WTC11 (cell line): Measurements from ENCODE around the gene PREX1. TPM values are rescaled to one million over a fixed set of nuclear protein-coding genes. Genes with fewer than 3 reads are reported as not detected.
A peak's percentile ranks its signal among the peaks of the same experiment; 100 is the strongest.
"Not testable (repeated sequence)": the region's sequence is repeated elsewhere in the genome, so short reads cannot be mapped to it uniquely, and the experiment has no call there.

Experiments
- ATAC-seq: fragments of 200-7000 bp; cut with Tn5 transposase; 2 replicates; pipeline ENCODE4 v1.10.0; 2021; ENCODE audit warnings: mild to moderate bottlenecking, moderate library complexity
- CTCF ChIA-PET: fragments of 300-600 bp; sonication (Branson Sonifier 250); formaldehyde crosslinking; loops from one replicate; lab custom pipeline; 2021; ENCODE audit warnings: antibody characterized with exemption; lab: Charles Lee
- POLR2A ChIA-PET: fragments of 350-600 bp; sonication (Branson Sonifier 250); formaldehyde crosslinking; loops from one replicate; lab custom pipeline; 2021; ENCODE audit warnings: antibody characterized with exemption; lab: Charles Lee
- DNase-seq: peaks from one replicate; pipeline ENCODE4 v3.0.0; 2021; ENCODE audit warnings: low spot score
- H3K27ac Mint-ChIP-seq: 2 replicates; pipeline ENCODE4 v1.8.0; 2021; ENCODE audit warnings: mixed read lengths
- H3K27me3 Mint-ChIP-seq: 2 replicates; pipeline ENCODE4 v1.8.0; 2021; ENCODE audit warnings: low read depth, mild to moderate bottlenecking, moderate library complexity, mixed read lengths
- H3K36me3 Mint-ChIP-seq: 2 replicates; pipeline ENCODE4 v1.8.0; 2021; ENCODE audit warnings: mixed read lengths
- H3K4me1 Mint-ChIP-seq: 2 replicates; pipeline ENCODE4 v1.8.0; 2022; ENCODE audit warnings: mixed read lengths
- H3K4me3 Mint-ChIP-seq: 2 replicates; pipeline ENCODE4 v1.8.0; 2021; ENCODE audit warnings: mild to moderate bottlenecking, moderate library complexity, mixed read lengths
- H3K9me3 Mint-ChIP-seq: 2 replicates; pipeline ENCODE4 v1.8.0; 2021; ENCODE audit warnings: mixed read lengths
- ETV6 ChIP-seq: sonication (generic); formaldehyde crosslinking; IDR thresholded peaks from 2 replicates; pipeline ENCODE4 v1.8.1; 2022; ENCODE audit warnings: mild to moderate bottlenecking, missing genetic modification reagents
- JUN ChIP-seq: sonication (generic); formaldehyde crosslinking; IDR thresholded peaks from 2 replicates; pipeline ENCODE4 v1.8.0; 2023; ENCODE audit warnings: mild to moderate bottlenecking, missing genetic modification reagents
- NFYB ChIP-seq: sonication (generic); formaldehyde crosslinking; conservative IDR thresholded peaks from 2 replicates; pipeline ENCODE4 v1.8.0; 2022; ENCODE audit warnings: low read depth, missing genetic modification reagents
- ZNF396 ChIP-seq: fragments of 250-450 bp; sonication (Bioruptor Pico); IDR thresholded peaks from 2 replicates; pipeline ENCODE4 v1.8.0; 2021; ENCODE audit warnings: mild to moderate bottlenecking, moderate library complexity, borderline replicate concordance
- total RNA-seq: library from RNA; stranded (reverse); gene quantifications from 3 replicates; pipeline ENCODE4 v1.2.3, GENCODE V29; 2021
- TF ChIP-seq, protein P1 (sequence below): sonication (generic); formaldehyde crosslinking; IDR thresholded peaks from 2 replicates; pipeline ENCODE4 v1.8.0; 2022; ENCODE audit warnings: mild to moderate bottlenecking, missing genetic modification reagents
- TF ChIP-seq, protein P2 (sequence below): sonication (generic); formaldehyde crosslinking; IDR thresholded peaks from 2 replicates; pipeline ENCODE4 v1.8.1; 2023; ENCODE audit warnings: mild to moderate bottlenecking, missing genetic modification reagents, moderate library complexity
- TF ChIP-seq, protein P3 (sequence below): fragments of 250-450 bp; sonication (Bioruptor Pico); conservative IDR thresholded peaks from 2 replicates; pipeline ENCODE4 v1.9.0; 2021; ENCODE audit warnings: mild to moderate bottlenecking

The PREX1 gene
- total RNA-seq, 1 experiment from 2014 or later: 17.3 TPM

DNA sequence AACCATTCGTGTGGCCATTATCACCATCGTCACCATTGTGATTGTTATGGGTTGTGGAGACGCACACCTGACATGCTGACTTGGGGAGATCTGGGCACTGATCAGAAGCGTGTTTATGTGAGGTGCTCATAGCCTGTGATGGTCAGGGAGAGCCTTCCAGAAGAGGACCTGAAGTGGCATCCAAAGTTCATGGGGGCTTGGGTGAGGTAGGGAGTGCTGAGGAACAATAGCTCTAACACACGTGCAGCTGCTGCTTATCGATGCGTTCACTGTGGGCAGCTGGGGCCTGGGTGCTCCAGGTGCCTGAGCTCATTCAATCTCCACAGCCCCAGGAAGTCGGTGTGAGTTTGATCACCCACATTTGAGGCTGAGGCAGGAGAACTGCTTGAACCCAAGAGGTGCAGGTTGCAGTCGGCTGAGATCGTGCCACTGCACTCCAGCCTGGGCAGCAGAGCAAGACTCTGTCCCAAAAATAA is 227.3 kb downstream of the PREX1 start (continued):
- TF ChIP-seq, protein P1, sequence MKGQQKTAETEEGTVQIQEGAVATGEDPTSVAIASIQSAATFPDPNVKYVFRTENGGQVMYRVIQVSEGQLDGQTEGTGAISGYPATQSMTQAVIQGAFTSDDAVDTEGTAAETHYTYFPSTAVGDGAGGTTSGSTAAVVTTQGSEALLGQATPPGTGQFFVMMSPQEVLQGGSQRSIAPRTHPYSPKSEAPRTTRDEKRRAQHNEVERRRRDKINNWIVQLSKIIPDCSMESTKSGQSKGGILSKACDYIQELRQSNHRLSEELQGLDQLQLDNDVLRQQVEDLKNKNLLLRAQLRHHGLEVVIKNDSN (CRISPR knock-in tag): no peak

DNA sequence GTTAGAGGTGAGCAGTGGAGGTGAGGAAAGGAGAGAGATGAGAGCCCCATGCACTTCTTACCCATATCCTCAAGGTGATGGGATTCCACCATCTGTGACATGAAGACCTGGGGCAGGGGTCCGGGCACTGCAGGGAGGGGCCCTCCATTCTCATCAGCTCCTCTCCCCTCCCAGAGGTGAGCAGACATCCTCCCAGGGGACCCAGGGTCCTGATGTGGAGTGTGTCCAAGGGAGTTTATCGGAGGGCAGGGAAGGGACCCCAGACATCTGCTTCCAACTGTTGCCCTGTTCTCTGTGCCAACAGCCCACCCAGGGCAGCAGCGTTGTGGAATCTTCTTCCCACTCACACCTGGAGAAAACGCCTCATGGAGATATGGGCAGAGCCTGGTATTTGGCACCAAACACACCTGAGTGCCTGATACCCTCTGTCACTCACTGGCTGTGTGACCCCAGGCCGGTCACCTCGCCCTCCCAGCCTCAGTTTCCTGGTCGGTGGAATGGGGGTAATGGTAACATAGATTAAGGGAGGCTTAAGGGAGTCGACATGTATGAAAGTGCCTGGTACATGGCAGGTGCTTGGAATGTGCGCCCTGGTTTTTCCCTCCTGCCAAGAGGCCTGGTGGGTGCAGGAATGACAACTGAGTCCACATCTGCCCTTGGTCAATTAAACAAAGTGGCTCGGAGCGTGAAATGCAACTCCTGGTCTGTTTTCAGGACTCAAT is 227.9 kb downstream of the PREX1 start:
- H3K4me1 Mint-ChIP-seq: peaks cover 18% of the 10 kb centered on the region

DNA sequence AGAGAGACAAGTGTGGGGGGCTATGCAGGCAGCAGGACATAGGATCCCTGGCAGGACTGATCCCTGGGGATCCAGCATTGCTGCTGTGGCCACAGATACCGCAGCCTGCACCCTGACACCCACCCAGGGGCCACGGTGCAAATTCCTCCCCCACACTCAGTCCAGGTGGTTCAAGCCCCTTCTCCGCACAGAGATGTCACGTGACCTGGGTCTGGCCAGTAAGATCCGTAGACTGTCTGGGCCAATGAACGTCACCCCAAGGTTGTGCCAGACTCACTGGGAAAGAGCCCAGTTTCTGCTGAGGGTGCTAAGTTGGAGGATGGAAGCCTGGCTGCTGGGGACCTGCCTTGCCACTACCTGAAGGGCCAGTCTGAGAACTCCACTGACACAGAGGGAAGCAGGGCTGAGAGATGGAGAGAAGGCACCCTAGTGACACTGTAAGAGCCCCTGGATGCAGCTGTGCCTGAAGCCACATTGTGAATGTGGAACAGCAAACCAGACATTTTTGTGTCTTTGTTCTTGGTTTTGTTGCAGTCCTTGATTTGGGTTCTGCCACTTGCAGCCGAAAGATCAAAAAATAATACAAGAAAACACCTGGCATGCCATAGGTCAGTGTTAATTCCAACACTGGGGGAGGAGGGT is 228.6 kb downstream of the PREX1 start:
- H3K4me3 Mint-ChIP-seq: no peak overlapping the region
- H3K27ac Mint-ChIP-seq: no peak overlapping the region
- peaks cover 9% of the 10 kb centered on the region for H3K9me3 Mint-ChIP-seq
- ATAC-seq (no peak), DNase-seq (peak; percentile 4)
- peaks cover 18% of the 10 kb centered on the region for H3K4me1 Mint-ChIP-seq
- ChIA-PET CTCF (no interaction called here), POLR2A (no interaction called here)
- TF ChIP-seq, protein P2, sequence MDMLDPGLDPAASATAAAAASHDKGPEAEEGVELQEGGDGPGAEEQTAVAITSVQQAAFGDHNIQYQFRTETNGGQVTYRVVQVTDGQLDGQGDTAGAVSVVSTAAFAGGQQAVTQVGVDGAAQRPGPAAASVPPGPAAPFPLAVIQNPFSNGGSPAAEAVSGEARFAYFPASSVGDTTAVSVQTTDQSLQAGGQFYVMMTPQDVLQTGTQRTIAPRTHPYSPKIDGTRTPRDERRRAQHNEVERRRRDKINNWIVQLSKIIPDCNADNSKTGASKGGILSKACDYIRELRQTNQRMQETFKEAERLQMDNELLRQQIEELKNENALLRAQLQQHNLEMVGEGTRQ: peak; percentile 34; the same call in 1 of the 2 replicates
- no peak for TF ChIP-seq ZNF396 (CRISPR knock-in tag)
- TF ChIP-seq, protein P1 (CRISPR knock-in tag): 0 out of 2 replicates have a peak, but pooled peaks have one; percentile 12
- H3K27me3 Mint-ChIP-seq: no peaks in the 10 kb centered on the region
- H3K36me3 Mint-ChIP-seq: no peaks in the 10 kb centered on the region

More for the DNA sequence above, 227.9 kb downstream of the PREX1 start:
- H3K36me3 Mint-ChIP-seq: no peaks in the 10 kb centered on the region
- TF ChIP-seq, protein P3, sequence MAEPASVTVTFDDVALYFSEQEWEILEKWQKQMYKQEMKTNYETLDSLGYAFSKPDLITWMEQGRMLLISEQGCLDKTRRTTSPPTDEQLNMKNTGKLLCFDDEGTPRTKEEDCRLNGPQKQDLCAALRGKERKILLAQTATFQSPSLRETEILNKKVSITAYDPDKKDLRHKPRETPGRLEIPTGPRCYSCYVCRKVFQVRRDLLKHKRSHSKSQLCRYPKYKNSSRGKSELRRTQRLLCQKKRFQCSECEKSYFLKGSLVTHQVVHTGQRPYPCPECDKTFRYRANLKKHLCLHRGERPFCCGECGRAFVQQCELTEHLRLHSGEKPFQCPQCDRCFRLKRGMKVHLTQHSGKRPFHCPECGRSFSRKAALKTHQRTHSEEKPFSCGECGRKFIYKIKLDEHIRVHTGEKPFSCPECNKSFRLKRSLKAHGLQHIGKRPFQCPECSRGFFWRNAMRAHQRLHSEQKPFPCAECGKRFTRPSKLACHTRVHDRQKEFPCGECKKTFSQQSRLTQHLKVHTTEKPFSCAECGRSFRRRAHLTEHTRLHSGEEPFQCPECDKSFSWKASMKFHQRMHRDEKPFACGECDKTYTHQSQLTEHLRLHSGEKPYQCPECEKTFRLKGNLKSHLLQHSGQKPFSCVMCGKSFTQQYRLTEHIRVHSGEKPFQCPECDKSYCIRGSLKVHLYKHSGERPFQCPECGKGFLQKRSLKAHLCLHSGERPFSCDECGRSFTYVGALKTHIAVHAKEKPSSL (CRISPR knock-in tag): no peak
- no peak for TF ChIP-seq JUN (CRISPR knock-in tag)
- no peak for TF ChIP-seq NFYB (CRISPR knock-in tag)
- TF ChIP-seq ETV6 (CRISPR knock-in tag): no peak
- no peaks in the 10 kb centered on the region for H3K27me3 Mint-ChIP-seq
- H3K9me3 Mint-ChIP-seq: peaks cover 9% of the 10 kb centered on the region
- DNase-seq (peak; percentile 3), ATAC-seq (no peak)
- ChIA-PET POLR2A (no interaction called here), CTCF (interaction anchor here (3.8 kb wide), 1 partner anchor 20 kb away, joined by 15 read pairs; no protein-coding TSS in a partner anchor)
- H3K4me3 Mint-ChIP-seq: no peak overlapping the region
- no peak overlapping the region for H3K27ac Mint-ChIP-seq

DNA sequence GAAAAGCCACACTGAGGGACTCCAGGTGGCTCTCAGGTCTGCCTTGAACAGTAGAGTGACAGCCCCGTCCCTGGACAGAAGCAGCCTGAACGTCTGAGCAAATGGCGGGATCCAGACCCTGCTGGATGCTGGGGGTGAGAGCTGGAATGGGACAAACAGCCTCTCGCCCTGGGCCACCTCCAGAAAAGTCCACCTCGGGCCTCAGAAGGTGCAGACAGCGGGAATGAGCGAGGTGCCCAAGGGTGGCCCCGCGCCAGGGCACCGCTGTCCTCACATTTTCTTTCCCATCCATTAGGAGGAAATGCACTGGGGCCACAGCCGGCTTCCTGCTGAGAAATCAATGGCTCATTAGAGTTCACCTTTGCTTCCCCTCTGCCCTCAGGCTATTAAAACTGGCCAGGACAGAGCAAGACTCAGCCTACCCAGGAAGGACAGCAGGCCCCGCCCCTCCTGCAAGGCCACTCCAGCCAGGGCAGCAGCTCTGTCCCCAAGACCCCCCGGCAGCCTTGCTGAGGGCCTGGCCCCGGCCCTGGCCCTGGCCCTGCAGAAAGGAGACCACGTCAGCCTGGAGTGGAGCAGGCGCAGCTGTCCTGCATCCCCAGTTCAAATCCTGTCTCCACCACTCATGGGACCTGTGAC is 229.4 kb downstream of the PREX1 start:
- H3K36me3 Mint-ChIP-seq, H3K9me3 Mint-ChIP-seq, H3K4me3 Mint-ChIP-seq, H3K27me3 Mint-ChIP-seq, POLR2A ChIA-PET: not testable (repeated sequence)
- CTCF ChIA-PET: interaction anchor here (1.3 kb wide), 1 partner anchor 22 kb away, joined by 7 read pairs; no protein-coding TSS in a partner anchor
- DNase-seq (peak; percentile 13), ATAC-seq (peak; percentile 65)
- Mint-ChIP-seq H3K4me1 (peaks cover 18% of the 10 kb centered on the region), H3K27ac (peak overlapping the region; percentile 15; the same call in 1 of the 2 replicates)
